ENCODE measurements around the gene UBR7.

UBR7 gene

DNA sequence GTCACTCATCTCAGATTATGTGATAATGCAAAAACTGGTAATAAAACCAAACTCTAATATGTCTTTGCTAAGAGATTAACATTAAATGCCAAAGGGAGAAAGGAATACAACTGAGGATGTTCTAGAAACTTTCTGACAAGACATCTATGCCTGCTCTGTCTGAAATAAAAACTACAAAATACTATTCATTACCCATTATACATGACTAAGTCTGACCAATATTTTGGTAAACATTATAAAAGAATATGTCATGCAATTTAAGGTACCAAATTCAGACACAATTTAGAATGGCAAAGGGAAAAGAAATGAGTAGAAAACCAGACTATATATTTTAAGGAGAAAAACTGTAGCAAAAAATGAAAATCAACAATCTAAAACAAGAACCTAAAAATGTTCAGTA, 39.5 kb downstream of the UBR7 start:
- no peak overlapping the region for H2AFZ ChIP-seq (ENCODE audit: low read length)
- no peak overlapping the region for H3K9ac ChIP-seq (ENCODE audit: low read depth, low read length, poor library complexity, severe bottlenecking)
- H3K9me2 ChIP-seq (replicated peaks; ENCODE audit: low read depth, low read length) = no peaks in the 10 kb centered on the region
- H3K27me3 ChIP-seq (ENCODE audit: insufficient read depth, low read length, poor library complexity, severe bottlenecking) = no peaks in the 10 kb centered on the region
- no peaks in the 10 kb centered on the region for H3K4me1 ChIP-seq (ENCODE audit: insufficient read depth, low read length, poor library complexity, severe bottlenecking)
- no peaks in the 10 kb centered on the region for H3F3A ChIP-seq (ENCODE audit: low read depth)
- no peaks in the 10 kb centered on the region for H4K20me1 ChIP-seq (ENCODE audit: insufficient read depth, low read length, poor library complexity, severe bottlenecking)
- H3K79me2 ChIP-seq (ENCODE audit: insufficient read depth, low read length) = no peaks in the 10 kb centered on the region
- peaks cover 91% of the 10 kb centered on the region for H3K36me3 ChIP-seq (ENCODE audit: insufficient read depth, low read length)
- no peaks in the 10 kb centered on the region for H3K9me3 ChIP-seq (ENCODE audit: insufficient read depth, low read depth, low read length)
- TF ChIP-seq, protein P1, sequence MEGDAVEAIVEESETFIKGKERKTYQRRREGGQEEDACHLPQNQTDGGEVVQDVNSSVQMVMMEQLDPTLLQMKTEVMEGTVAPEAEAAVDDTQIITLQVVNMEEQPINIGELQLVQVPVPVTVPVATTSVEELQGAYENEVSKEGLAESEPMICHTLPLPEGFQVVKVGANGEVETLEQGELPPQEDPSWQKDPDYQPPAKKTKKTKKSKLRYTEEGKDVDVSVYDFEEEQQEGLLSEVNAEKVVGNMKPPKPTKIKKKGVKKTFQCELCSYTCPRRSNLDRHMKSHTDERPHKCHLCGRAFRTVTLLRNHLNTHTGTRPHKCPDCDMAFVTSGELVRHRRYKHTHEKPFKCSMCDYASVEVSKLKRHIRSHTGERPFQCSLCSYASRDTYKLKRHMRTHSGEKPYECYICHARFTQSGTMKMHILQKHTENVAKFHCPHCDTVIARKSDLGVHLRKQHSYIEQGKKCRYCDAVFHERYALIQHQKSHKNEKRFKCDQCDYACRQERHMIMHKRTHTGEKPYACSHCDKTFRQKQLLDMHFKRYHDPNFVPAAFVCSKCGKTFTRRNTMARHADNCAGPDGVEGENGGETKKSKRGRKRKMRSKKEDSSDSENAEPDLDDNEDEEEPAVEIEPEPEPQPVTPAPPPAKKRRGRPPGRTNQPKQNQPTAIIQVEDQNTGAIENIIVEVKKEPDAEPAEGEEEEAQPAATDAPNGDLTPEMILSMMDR (conservative IDR thresholded peaks at IDR 0.05; ENCODE audit: low read length) = no peak
- TF ChIP-seq EZH2phosphoT487 (IDR thresholded peaks at IDR 0.05; ENCODE audit: borderline replicate concordance) = no peak
- H3K4me2 ChIP-seq (ENCODE audit: low read depth, low read length, poor library complexity, severe bottlenecking) = no peak overlapping the region
- no peak overlapping the region for H3K4me3 ChIP-seq (ENCODE audit: low read length, poor library complexity, severe bottlenecking)

DNA sequence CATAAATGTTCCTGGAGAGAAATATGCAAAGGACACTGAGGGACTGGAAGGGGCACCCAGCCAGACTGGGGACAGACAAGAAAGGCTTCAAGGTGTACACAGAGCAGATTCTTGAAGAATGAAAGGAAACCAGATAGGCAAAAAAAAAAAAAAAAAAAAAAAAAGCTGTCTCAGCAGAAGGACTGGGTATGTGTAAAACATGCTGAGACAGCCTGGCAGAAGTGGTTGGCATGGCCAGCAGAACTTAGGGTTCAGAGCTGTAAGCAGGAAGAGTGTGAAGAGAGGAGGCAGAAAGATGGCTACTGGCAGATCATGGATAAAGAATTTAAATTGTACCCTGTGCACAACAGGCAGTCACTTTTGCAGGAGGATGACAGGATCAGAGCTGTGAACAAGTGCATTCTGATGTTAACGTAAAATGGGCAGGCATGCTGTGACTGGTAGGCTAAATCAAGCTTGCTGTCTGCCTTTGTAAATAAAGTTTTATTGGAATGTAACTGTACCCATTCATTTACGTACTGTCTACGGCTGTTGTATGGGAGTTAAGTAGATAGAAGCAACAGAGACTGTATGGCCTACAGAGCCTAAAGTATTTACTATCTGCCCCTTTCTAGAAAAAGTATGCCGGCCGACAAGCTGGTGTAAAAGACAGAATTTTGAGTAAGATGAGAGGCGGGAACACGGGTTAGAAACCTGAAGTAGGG, 42.2 kb downstream of the UBR7 start:
- no peak for TF ChIP-seq EZH2phosphoT487 (IDR thresholded peaks at IDR 0.05; ENCODE audit: borderline replicate concordance)
- H3K79me2 ChIP-seq (ENCODE audit: insufficient read depth, low read length) = no peaks in the 10 kb centered on the region

DNA sequence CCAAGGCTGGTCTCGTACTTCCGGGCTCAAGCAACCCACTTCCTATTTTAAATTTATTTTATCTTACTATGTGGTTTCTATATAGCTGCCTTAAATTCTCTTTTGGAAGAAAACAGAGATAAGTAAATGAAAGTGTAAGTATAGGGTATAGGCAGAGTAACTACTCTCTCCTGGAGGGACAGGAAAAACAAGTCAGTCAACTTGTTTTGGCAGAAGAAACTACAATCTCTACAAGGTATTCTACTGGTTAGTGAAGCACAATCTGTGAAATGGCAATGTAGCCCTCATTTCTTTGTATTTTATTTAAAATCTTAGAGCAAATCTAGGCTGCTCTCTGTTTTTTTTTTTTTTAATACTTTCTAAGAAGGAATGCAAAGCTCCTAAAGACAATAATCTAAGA, 55.4 kb downstream of the UBR7 start:
- H3K4me2 ChIP-seq (ENCODE audit: low read depth, low read length, poor library complexity, severe bottlenecking) = no peak overlapping the region
- H3K9me2 ChIP-seq (replicated peaks; ENCODE audit: low read depth, low read length) = no peaks in the 10 kb centered on the region
- H3F3A ChIP-seq (ENCODE audit: low read depth) = no peaks in the 10 kb centered on the region
- no peaks in the 10 kb centered on the region for H3K4me1 ChIP-seq (ENCODE audit: insufficient read depth, low read length, poor library complexity, severe bottlenecking)
- TF ChIP-seq, protein P1 (conservative IDR thresholded peaks at IDR 0.05; ENCODE audit: low read length) = no peak
- TF ChIP-seq EZH2phosphoT487 (IDR thresholded peaks at IDR 0.05; ENCODE audit: borderline replicate concordance) = no peak
- no peaks in the 10 kb centered on the region for H4K20me1 ChIP-seq (ENCODE audit: insufficient read depth, low read length, poor library complexity, severe bottlenecking)
- H3K79me2 ChIP-seq (ENCODE audit: insufficient read depth, low read length) = peaks cover 24% of the 10 kb centered on the region
- no peaks in the 10 kb centered on the region for H3K27me3 ChIP-seq (ENCODE audit: insufficient read depth, low read length, poor library complexity, severe bottlenecking)
- no peaks in the 10 kb centered on the region for H3K9me3 ChIP-seq (ENCODE audit: insufficient read depth, low read depth, low read length)
- H2AFZ ChIP-seq (ENCODE audit: low read length) = no peak overlapping the region
- peaks cover 60% of the 10 kb centered on the region for H3K36me3 ChIP-seq (ENCODE audit: insufficient read depth, low read length)
- H3K4me3 ChIP-seq (ENCODE audit: low read length, poor library complexity, severe bottlenecking) = no peak overlapping the region
- H3K9ac ChIP-seq (ENCODE audit: low read depth, low read length, poor library complexity, severe bottlenecking) = no peak overlapping the region

More for the DNA sequence above, 42.2 kb downstream of the UBR7 start:
- peaks cover 86% of the 10 kb centered on the region for H3K36me3 ChIP-seq (ENCODE audit: insufficient read depth, low read length)
- no peaks in the 10 kb centered on the region for H4K20me1 ChIP-seq (ENCODE audit: insufficient read depth, low read length, poor library complexity, severe bottlenecking)
- H3K9ac ChIP-seq (ENCODE audit: low read depth, low read length, poor library complexity, severe bottlenecking) = no peak overlapping the region
- no peaks in the 10 kb centered on the region for H3K4me1 ChIP-seq (ENCODE audit: insufficient read depth, low read length, poor library complexity, severe bottlenecking)
- H3K9me2 ChIP-seq (replicated peaks; ENCODE audit: low read depth, low read length) = no peaks in the 10 kb centered on the region
- H3K27me3 ChIP-seq (ENCODE audit: insufficient read depth, low read length, poor library complexity, severe bottlenecking) = no peaks in the 10 kb centered on the region
- H3F3A ChIP-seq (ENCODE audit: low read depth) = no peaks in the 10 kb centered on the region
- H3K9me3 ChIP-seq (ENCODE audit: insufficient read depth, low read depth, low read length) = no peaks in the 10 kb centered on the region
- no peak overlapping the region for H3K4me2 ChIP-seq (ENCODE audit: low read depth, low read length, poor library complexity, severe bottlenecking)
- H2AFZ ChIP-seq (ENCODE audit: low read length) = no peak overlapping the region
- no peak overlapping the region for H3K4me3 ChIP-seq (ENCODE audit: low read length, poor library complexity, severe bottlenecking)

DNA sequence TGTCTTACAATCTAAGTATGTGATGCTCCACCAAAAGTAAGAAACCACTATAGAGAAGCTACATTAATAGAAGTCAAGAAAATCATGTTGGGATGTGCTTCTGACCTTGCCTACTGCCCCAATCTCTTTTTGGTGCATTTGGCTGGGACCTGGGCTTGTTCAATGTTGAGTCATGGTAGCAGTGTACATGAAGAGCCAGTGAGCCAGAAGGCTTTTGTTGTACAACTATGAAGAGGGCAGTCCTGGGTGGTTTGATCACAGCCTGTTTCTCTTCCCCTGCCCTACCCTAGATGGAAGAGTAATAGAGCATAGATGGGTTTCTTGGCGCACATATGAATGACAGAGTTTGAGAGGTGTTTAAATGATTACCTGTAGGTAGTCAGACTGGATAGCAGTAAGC, 56.4 kb downstream of the UBR7 start:
- H3K4me3 ChIP-seq (ENCODE audit: low read length, poor library complexity, severe bottlenecking) = no peak overlapping the region
- no peaks in the 10 kb centered on the region for H3K27me3 ChIP-seq (ENCODE audit: insufficient read depth, low read length, poor library complexity, severe bottlenecking)
- no peaks in the 10 kb centered on the region for H3K9me3 ChIP-seq (ENCODE audit: insufficient read depth, low read depth, low read length)
- no peak overlapping the region for H2AFZ ChIP-seq (ENCODE audit: low read length)
- H3K9ac ChIP-seq (ENCODE audit: low read depth, low read length, poor library complexity, severe bottlenecking) = no peak overlapping the region
- H3K79me2 ChIP-seq (ENCODE audit: insufficient read depth, low read length) = peaks cover 29% of the 10 kb centered on the region
- H3K9me2 ChIP-seq (replicated peaks; ENCODE audit: low read depth, low read length) = no peaks in the 10 kb centered on the region
- peaks cover 56% of the 10 kb centered on the region for H3K36me3 ChIP-seq (ENCODE audit: insufficient read depth, low read length)
- no peak overlapping the region for H3K4me2 ChIP-seq (ENCODE audit: low read depth, low read length, poor library complexity, severe bottlenecking)
- no peaks in the 10 kb centered on the region for H3K4me1 ChIP-seq (ENCODE audit: insufficient read depth, low read length, poor library complexity, severe bottlenecking)
- H3F3A ChIP-seq (ENCODE audit: low read depth) = no peaks in the 10 kb centered on the region
- no peaks in the 10 kb centered on the region for H4K20me1 ChIP-seq (ENCODE audit: insufficient read depth, low read length, poor library complexity, severe bottlenecking)
- no peak for TF ChIP-seq EZH2phosphoT487 (IDR thresholded peaks at IDR 0.05; ENCODE audit: borderline replicate concordance)
- TF ChIP-seq, protein P1 (conservative IDR thresholded peaks at IDR 0.05; ENCODE audit: low read length) = no peak
